Retina (tissue), 1 donor: ENCODE measurements around the gene HTR4.

Source experiments
- DNase-seq: peaks from one replicate; pipeline ENCODE4 v3.0.0-alpha.2; 2016

The HTR4 gene

GRCh38 chr5:148660346-148660660, 6.0 kb upstream of the HTR4 start:
- no peak for DNase-seq

- no peak for DNase-seq
Measured at GRCh38 chr5:148659641-148660345, 5.5 kb upstream of the HTR4 start.

- peak; percentile 11 for DNase-seq
Measured at GRCh38 chr5:148653291-148653835, 964 bp downstream of the HTR4 start.

- no peak for DNase-seq
Measured at GRCh38 chr5:148651528-148651927, 2.8 kb downstream of the HTR4 start.

GRCh38 chr5:148645527-148645926, 8.8 kb downstream of the HTR4 start:
- DNase-seq = no peak

- DNase-seq = no peak
Measured at GRCh38 chr5:148641735-148642134, 12.6 kb downstream of the HTR4 start.

- no peak for DNase-seq
Measured at GRCh38 chr5:148640471-148640870, 13.9 kb downstream of the HTR4 start.

GRCh38 chr5:148639081-148639480, 15.2 kb downstream of the HTR4 start:
- DNase-seq = no peak

- no peak for DNase-seq
Measured at GRCh38 chr5:148636353-148636752, 18.0 kb downstream of the HTR4 start.

- no peak for DNase-seq
Measured at GRCh38 chr5:148635321-148636083, 18.8 kb downstream of the HTR4 start.

- DNase-seq = no peak
Measured at GRCh38 chr5:148633067-148633377, 21.3 kb downstream of the HTR4 start.

- DNase-seq = no peak
Measured at GRCh38 chr5:148632255-148633066, 21.9 kb downstream of the HTR4 start.

- DNase-seq = no peak
Measured at GRCh38 chr5:148626986-148627385, 27.3 kb downstream of the HTR4 start.

GRCh38 chr5:148626081-148626613, 28.2 kb downstream of the HTR4 start:
- no peak for DNase-seq

GRCh38 chr5:148625250-148625649, 29.1 kb downstream of the HTR4 start:
- DNase-seq = no peak

- no peak for DNase-seq
Measured at GRCh38 chr5:148623741-148624140, 30.6 kb downstream of the HTR4 start.

GRCh38 chr5:148623101-148623500, 31.2 kb downstream of the HTR4 start:
- no peak for DNase-seq

- no peak for DNase-seq
Measured at GRCh38 chr5:148620696-148621095, 33.6 kb downstream of the HTR4 start.

GRCh38 chr5:148620091-148620490, 34.2 kb downstream of the HTR4 start:
- DNase-seq = no peak

GRCh38 chr5:148619484-148619883, 34.8 kb downstream of the HTR4 start:
- DNase-seq = no peak

GRCh38 chr5:148615644-148616275, 38.6 kb downstream of the HTR4 start:
- no peak for DNase-seq

- DNase-seq = no peak
Measured at GRCh38 chr5:148607406-148607805, 46.9 kb downstream of the HTR4 start.

- no peak for DNase-seq
Measured at GRCh38 chr5:148606296-148606695, 48.0 kb downstream of the HTR4 start.
